ENCODE results near the gene CLDN14.

DNA sequence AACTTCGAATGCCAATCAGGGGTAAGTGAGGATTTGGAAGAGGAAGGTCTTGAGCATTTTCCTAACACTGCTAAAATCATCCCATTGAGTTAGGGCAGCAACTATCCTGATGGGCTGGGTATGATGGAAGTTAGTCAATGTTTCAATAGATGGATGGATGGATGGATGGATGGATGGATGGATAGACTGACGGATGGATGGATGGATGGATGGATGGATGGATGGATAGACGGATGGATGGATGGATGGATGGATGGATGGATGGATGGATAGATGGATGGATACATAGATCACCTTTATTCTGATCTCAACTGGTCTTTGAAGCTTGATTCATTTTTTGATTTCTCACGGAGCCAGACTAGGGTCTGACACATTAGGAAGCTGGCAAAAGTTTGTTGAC is 2.3 kb upstream of the CLDN14 start:
- TF ChIP-seq TAF1 (IDR thresholded peaks at IDR 0.05; ENCODE audit: low read depth, low read length) (no peak), POLR2AphosphoS5 (IDR thresholded peaks at IDR 0.05; ENCODE audit: low read depth, low read length) (no peak), POLR2A (IDR thresholded peaks at IDR 0.05; ENCODE audit: low read depth, low read length) (no peak), SPI1 (IDR thresholded peaks at IDR 0.05; ENCODE audit: low read depth, low read length) (no peak), PAX5 (IDR thresholded peaks at IDR 0.05; ENCODE audit: insufficient read depth, low read length, severe bottlenecking) (no peak)
